ENCODE data around the gene HSPA12B. TPM values are rescaled to one million over a fixed set of nuclear protein-coding genes. Genes with fewer than 3 reads are reported as not detected.

The HSPA12B gene
- total RNA-seq, 5 donors from 2014 or later (not counting 1 experiment from before 2014, with no cell fraction given): 0.10 to 0.12 TPM; not detected in 3

GRCh38 chr20:3744037-3744436, 11.6 kb downstream of the HSPA12B start:
- Histone ChIP-seq H3K36me3 (ENCODE audit: control insufficient read depth in 2 of 2, extremely low read depth in 1 of 2, insufficient read depth in 1 of 2, low read length in 1 of 2) (no peaks in the 10 kb centered on the region), H3K9me3 (no peaks in the 10 kb centered on the region), H3K4me3 (ENCODE audit: control insufficient read depth in 1 of 2, extremely low read depth in 1 of 2, low read length in 1 of 2) (no peak overlapping the region), H3K27ac (ENCODE audit: low read length) (no peak overlapping the region), H3K27me3 (replicated peaks in 1 of 2; ENCODE audit: control insufficient read depth in 2 of 2, extremely low read depth in 1 of 2, insufficient read depth in 2 of 2, low read length in 1 of 2) (peaks cover 0 to 54% of the 10 kb centered on the region in 2 experiments), H3K4me1 (ENCODE audit: control insufficient read depth in 1 of 2, extremely low read depth in 1 of 2, insufficient read depth in 2 of 2, low read length in 2 of 2) (peaks cover 0 to 13% of the 10 kb centered on the region in 2 experiments)
- DNase-seq (no peak), ATAC-seq (replicated peaks in 1 of 4) (no peak)
- H3K27ac Mint-ChIP-seq: no peak overlapping the region
- H3K27me3 Mint-ChIP-seq: peaks cover 0 to 22% of the 10 kb centered on the region in 2 donors
- peaks cover 7 to 14% (median 13%) of the 10 kb centered on the region in 3 donors for H3K4me1 Mint-ChIP-seq
- WGBS (ENCODE audit: insufficient coverage): no CpG with 5 or more reads among the region's 1 CpG
- ChIA-PET POLR2A (no interaction called here), CTCF (interaction anchor here in 1 of 2 donors (0.5 kb wide), 1 partner anchor 1343 kb away, joined by 3 read pairs; no protein-coding TSS in a partner anchor)
- no peaks in the 10 kb centered on the region for H3K9me3 Mint-ChIP-seq
- peak overlapping the region in 1 of 3 donors; percentile 82 for H3K4me3 Mint-ChIP-seq
- H3K36me3 Mint-ChIP-seq: no peaks in the 10 kb centered on the region

GRCh38 chr20:3744806-3745685, 12.6 kb downstream of the HSPA12B start:
- Histone ChIP-seq H3K36me3 (ENCODE audit: control insufficient read depth in 2 of 2, extremely low read depth in 1 of 2, insufficient read depth in 1 of 2, low read length in 1 of 2) (no peaks in the 10 kb centered on the region), H3K27ac (ENCODE audit: low read length) (no peak overlapping the region), H3K4me1 (ENCODE audit: control insufficient read depth in 1 of 2, extremely low read depth in 1 of 2, insufficient read depth in 2 of 2, low read length in 2 of 2) (peaks cover 0 to 13% of the 10 kb centered on the region in 2 experiments), H3K27me3 (replicated peaks in 1 of 2; ENCODE audit: control insufficient read depth in 2 of 2, extremely low read depth in 1 of 2, insufficient read depth in 2 of 2, low read length in 1 of 2) (peaks cover 0 to 58% of the 10 kb centered on the region in 2 experiments), H3K9me3 (no peaks in the 10 kb centered on the region), H3K4me3 (ENCODE audit: control insufficient read depth in 1 of 2, extremely low read depth in 1 of 2, low read length in 1 of 2) (peak overlapping the region in 1 of 2 donors; percentile 30)
- 43% methylated on average over 33 of the region's 45 CpGs for WGBS (ENCODE audit: insufficient coverage)
- DNase-seq: peak; percentile 29 to 78 (median 62)
- peak; percentile 70 to 90 (median 80) for ATAC-seq (replicated peaks in 1 of 4)
- peaks cover 0 to 23% of the 10 kb centered on the region in 2 donors for H3K27me3 Mint-ChIP-seq
- no peaks in the 10 kb centered on the region for H3K36me3 Mint-ChIP-seq
- H3K4me1 Mint-ChIP-seq: peaks cover 7 to 14% (median 13%) of the 10 kb centered on the region in 3 donors
- peak overlapping the region in 1 of 2 donors; percentile 3 for H3K27ac Mint-ChIP-seq
- CTCF ChIA-PET: interaction anchor here in 1 of 2 donors (0.6 kb wide), 2 partner anchors 291 to 361 kb away, joined by 3 read pairs; no protein-coding TSS in a partner anchor
- no peaks in the 10 kb centered on the region for H3K9me3 Mint-ChIP-seq
- POLR2A ChIA-PET: interaction anchor here in 1 of 2 donors (0.6 kb wide), 1 partner anchor 1274 kb away, joined by 4 read pairs; the partner anchor contains the start of gene SNRPB
- peak overlapping the region; percentile 56 to 82 (median 62) for H3K4me3 Mint-ChIP-seq

- Mint-ChIP-seq H3K27me3 (peaks cover 0 to 24% of the 10 kb centered on the region in 2 donors), H3K4me1 (peaks cover 7 to 15% (median 13%) of the 10 kb centered on the region in 3 donors), H3K4me3 (peak overlapping the region in 1 of 3 donors; percentile 82), H3K36me3 (no peaks in the 10 kb centered on the region), H3K9me3 (no peaks in the 10 kb centered on the region), H3K27ac (no peak overlapping the region)
- Histone ChIP-seq H3K27ac (ENCODE audit: low read length) (no peak overlapping the region), H3K9me3 (no peaks in the 10 kb centered on the region), H3K4me3 (ENCODE audit: control insufficient read depth in 1 of 2, extremely low read depth in 1 of 2, low read length in 1 of 2) (no peak overlapping the region), H3K36me3 (ENCODE audit: control insufficient read depth in 2 of 2, extremely low read depth in 1 of 2, insufficient read depth in 1 of 2, low read length in 1 of 2) (no peaks in the 10 kb centered on the region), H3K4me1 (ENCODE audit: control insufficient read depth in 1 of 2, extremely low read depth in 1 of 2, insufficient read depth in 2 of 2, low read length in 2 of 2) (peaks cover 0 to 13% of the 10 kb centered on the region in 2 experiments), H3K27me3 (replicated peaks in 1 of 2; ENCODE audit: control insufficient read depth in 2 of 2, extremely low read depth in 1 of 2, insufficient read depth in 2 of 2, low read length in 1 of 2) (peaks cover 0 to 56% of the 10 kb centered on the region in 2 experiments)
- ATAC-seq (replicated peaks in 1 of 4): no peak
- DNase-seq: no peak
- WGBS (ENCODE audit: insufficient coverage): 100% methylated on average over 2 of the region's 11 CpGs
- ChIA-PET CTCF (no interaction called here), POLR2A (interaction anchor here in 1 of 2 donors (0.6 kb wide), 1 partner anchor 1275 kb away, joined by 4 read pairs; the partner anchor contains the start of gene SNRPB)
Observed at GRCh38 chr20:3745686-3746173, 13.2 kb downstream of the HSPA12B start.

GRCh38 chr20:3747471-3747870, 15.0 kb downstream of the HSPA12B start:
- H3K36me3 Mint-ChIP-seq: no peaks in the 10 kb centered on the region
- H3K27ac ChIP-seq (ENCODE audit: low read length): no peak overlapping the region
- peaks cover 0 to 24% of the 10 kb centered on the region in 2 donors for H3K27me3 Mint-ChIP-seq
- CTCF ChIA-PET: no interaction called here
- ATAC-seq (replicated peaks in 1 of 4) (no peak), DNase-seq (no peak)
- no peaks in the 10 kb centered on the region for H3K9me3 ChIP-seq
- peaks cover 0 to 58% of the 10 kb centered on the region in 2 experiments for H3K27me3 ChIP-seq (replicated peaks in 1 of 2; ENCODE audit: control insufficient read depth in 2 of 2, extremely low read depth in 1 of 2, insufficient read depth in 2 of 2, low read length in 1 of 2)
- peaks cover 11 to 23% (median 18%) of the 10 kb centered on the region in 3 donors for H3K4me1 Mint-ChIP-seq
- peak overlapping the region in 1 of 3 donors; percentile 34 for H3K4me3 Mint-ChIP-seq
- no peaks in the 10 kb centered on the region for H3K9me3 Mint-ChIP-seq
- H3K4me1 ChIP-seq (ENCODE audit: control insufficient read depth in 1 of 2, extremely low read depth in 1 of 2, insufficient read depth in 2 of 2, low read length in 2 of 2): peaks cover 0 to 13% of the 10 kb centered on the region in 2 experiments
- WGBS (ENCODE audit: insufficient coverage): no CpG with 5 or more reads among the region's 2 CpGs
- H3K4me3 ChIP-seq (ENCODE audit: control insufficient read depth in 1 of 2, extremely low read depth in 1 of 2, low read length in 1 of 2): no peak overlapping the region
- POLR2A ChIA-PET: no interaction called here
- peak overlapping the region in 1 of 2 donors; percentile 11 for H3K27ac Mint-ChIP-seq
- no peaks in the 10 kb centered on the region for H3K36me3 ChIP-seq (ENCODE audit: control insufficient read depth in 2 of 2, extremely low read depth in 1 of 2, insufficient read depth in 1 of 2, low read length in 1 of 2)

GRCh38 chr20:3748073-3748472, 15.6 kb downstream of the HSPA12B start:
- Mint-ChIP-seq H3K27ac (no peak overlapping the region), H3K27me3 (peaks cover 0 to 24% of the 10 kb centered on the region in 2 donors), H3K4me3 (no peak overlapping the region), H3K4me1 (peaks cover 12 to 28% (median 24%) of the 10 kb centered on the region in 3 donors), H3K36me3 (no peaks in the 10 kb centered on the region), H3K9me3 (no peaks in the 10 kb centered on the region)
- 100% methylated on average over 2 of the region's 16 CpGs for WGBS (ENCODE audit: insufficient coverage)
- Histone ChIP-seq H3K4me3 (ENCODE audit: control insufficient read depth in 1 of 2, extremely low read depth in 1 of 2, low read length in 1 of 2) (no peak overlapping the region), H3K27me3 (replicated peaks in 1 of 2; ENCODE audit: control insufficient read depth in 2 of 2, extremely low read depth in 1 of 2, insufficient read depth in 2 of 2, low read length in 1 of 2) (peaks cover 0 to 61% of the 10 kb centered on the region in 2 experiments), H3K4me1 (ENCODE audit: control insufficient read depth in 1 of 2, extremely low read depth in 1 of 2, insufficient read depth in 2 of 2, low read length in 2 of 2) (peaks cover 0 to 13% of the 10 kb centered on the region in 2 experiments), H3K36me3 (ENCODE audit: control insufficient read depth in 2 of 2, extremely low read depth in 1 of 2, insufficient read depth in 1 of 2, low read length in 1 of 2) (no peaks in the 10 kb centered on the region), H3K9me3 (no peaks in the 10 kb centered on the region), H3K27ac (ENCODE audit: low read length) (no peak overlapping the region)
- ChIA-PET POLR2A (no interaction called here), CTCF (no interaction called here)
- ATAC-seq (replicated peaks in 1 of 4) (no peak), DNase-seq (no peak)

GRCh38 chr20:3749087-3749688, 16.7 kb downstream of the HSPA12B start:
- DNase-seq (no peak), ATAC-seq (replicated peaks in 1 of 4) (no peak)
- H3K4me3 ChIP-seq (ENCODE audit: control insufficient read depth in 1 of 2, extremely low read depth in 1 of 2, low read length in 1 of 2): no peak overlapping the region
- no peaks in the 10 kb centered on the region for H3K9me3 ChIP-seq
- Mint-ChIP-seq H3K27ac (no peak overlapping the region), H3K4me3 (no peak overlapping the region), H3K9me3 (no peaks in the 10 kb centered on the region), H3K36me3 (no peaks in the 10 kb centered on the region), H3K4me1 (peaks cover 13 to 29% (median 26%) of the 10 kb centered on the region in 3 donors), H3K27me3 (peaks cover 0 to 24% of the 10 kb centered on the region in 2 donors)
- no peaks in the 10 kb centered on the region for H3K36me3 ChIP-seq (ENCODE audit: control insufficient read depth in 2 of 2, extremely low read depth in 1 of 2, insufficient read depth in 1 of 2, low read length in 1 of 2)
- WGBS (ENCODE audit: insufficient coverage): 51% methylated on average over 4 of the region's 24 CpGs
- H3K27ac ChIP-seq (ENCODE audit: low read length): no peak overlapping the region
- H3K27me3 ChIP-seq (replicated peaks in 1 of 2; ENCODE audit: control insufficient read depth in 2 of 2, extremely low read depth in 1 of 2, insufficient read depth in 2 of 2, low read length in 1 of 2): peaks cover 0 to 61% of the 10 kb centered on the region in 2 experiments
- H3K4me1 ChIP-seq (ENCODE audit: control insufficient read depth in 1 of 2, extremely low read depth in 1 of 2, insufficient read depth in 2 of 2, low read length in 2 of 2): peaks cover 0 to 13% of the 10 kb centered on the region in 2 experiments
- CTCF ChIA-PET: interaction anchor here in 1 of 2 donors (1.0 kb wide), 1 partner anchor 72 kb away, joined by 3 read pairs; no protein-coding TSS in a partner anchor
- POLR2A ChIA-PET: interaction anchor here in 1 of 2 donors (0.5 kb wide), 1 partner anchor 180 kb away, joined by 3 read pairs; no protein-coding TSS in a partner anchor
